ENCODE results near the gene MLLT10. TPM values are rescaled to one million over a fixed set of nuclear protein-coding genes. Genes with fewer than 3 reads are reported as not detected.

The MLLT10 gene
- total RNA-seq, 1 donor = 50.5 TPM

DNA sequence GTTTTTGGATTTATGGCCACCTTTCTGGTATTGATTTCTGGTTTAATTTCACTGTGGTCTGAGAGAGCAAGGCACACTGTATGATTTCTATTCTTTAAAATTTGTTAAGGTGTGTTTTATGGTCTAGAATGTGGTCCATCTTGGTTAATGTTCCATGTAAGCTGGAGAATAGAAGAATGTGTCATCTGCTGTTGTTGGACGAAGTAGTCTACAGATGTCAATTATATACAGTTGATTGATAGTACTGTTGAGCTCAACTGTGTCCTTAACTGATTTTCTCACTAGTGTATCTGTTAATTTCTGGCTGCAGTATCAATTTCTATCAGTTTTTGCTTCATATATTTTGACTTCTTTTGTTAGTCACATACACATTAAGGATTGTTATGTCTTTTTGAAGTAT lies 127.1 kb downstream of the MLLT10 start:
- H3K4me3 ChIP-seq (ENCODE audit: low read depth, low read length) = no peak overlapping the region
- DNase-seq (ENCODE audit: low read depth) = no peak
- TF ChIP-seq, protein P1, sequence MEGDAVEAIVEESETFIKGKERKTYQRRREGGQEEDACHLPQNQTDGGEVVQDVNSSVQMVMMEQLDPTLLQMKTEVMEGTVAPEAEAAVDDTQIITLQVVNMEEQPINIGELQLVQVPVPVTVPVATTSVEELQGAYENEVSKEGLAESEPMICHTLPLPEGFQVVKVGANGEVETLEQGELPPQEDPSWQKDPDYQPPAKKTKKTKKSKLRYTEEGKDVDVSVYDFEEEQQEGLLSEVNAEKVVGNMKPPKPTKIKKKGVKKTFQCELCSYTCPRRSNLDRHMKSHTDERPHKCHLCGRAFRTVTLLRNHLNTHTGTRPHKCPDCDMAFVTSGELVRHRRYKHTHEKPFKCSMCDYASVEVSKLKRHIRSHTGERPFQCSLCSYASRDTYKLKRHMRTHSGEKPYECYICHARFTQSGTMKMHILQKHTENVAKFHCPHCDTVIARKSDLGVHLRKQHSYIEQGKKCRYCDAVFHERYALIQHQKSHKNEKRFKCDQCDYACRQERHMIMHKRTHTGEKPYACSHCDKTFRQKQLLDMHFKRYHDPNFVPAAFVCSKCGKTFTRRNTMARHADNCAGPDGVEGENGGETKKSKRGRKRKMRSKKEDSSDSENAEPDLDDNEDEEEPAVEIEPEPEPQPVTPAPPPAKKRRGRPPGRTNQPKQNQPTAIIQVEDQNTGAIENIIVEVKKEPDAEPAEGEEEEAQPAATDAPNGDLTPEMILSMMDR (IDR thresholded peaks at IDR 0.05; ENCODE audit: insufficient read depth, low read depth, low read length) = no peak

DNA sequence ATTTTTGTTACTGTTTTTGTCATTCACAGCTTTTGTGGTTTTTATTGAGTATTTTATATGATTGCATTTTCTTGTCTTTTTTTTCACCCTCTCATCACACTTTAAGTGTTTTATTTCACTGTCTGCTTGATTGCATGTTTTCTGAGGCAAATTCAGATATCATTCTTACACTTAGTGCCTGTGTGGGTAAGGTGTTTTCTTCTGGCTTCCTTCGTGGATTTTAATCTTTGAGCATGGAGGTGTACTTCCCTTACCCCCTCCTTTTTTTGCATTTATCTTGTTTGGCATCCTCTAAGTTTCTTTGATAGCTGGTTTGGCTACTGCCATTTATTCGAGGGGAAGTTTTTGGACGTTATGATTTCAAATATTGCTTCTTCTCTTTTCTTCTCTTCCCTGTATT lies 127.9 kb downstream of the MLLT10 start:
- TF ChIP-seq, protein P1 (IDR thresholded peaks at IDR 0.05; ENCODE audit: insufficient read depth, low read depth, low read length) = no peak
- no peak for DNase-seq (ENCODE audit: low read depth)

DNA sequence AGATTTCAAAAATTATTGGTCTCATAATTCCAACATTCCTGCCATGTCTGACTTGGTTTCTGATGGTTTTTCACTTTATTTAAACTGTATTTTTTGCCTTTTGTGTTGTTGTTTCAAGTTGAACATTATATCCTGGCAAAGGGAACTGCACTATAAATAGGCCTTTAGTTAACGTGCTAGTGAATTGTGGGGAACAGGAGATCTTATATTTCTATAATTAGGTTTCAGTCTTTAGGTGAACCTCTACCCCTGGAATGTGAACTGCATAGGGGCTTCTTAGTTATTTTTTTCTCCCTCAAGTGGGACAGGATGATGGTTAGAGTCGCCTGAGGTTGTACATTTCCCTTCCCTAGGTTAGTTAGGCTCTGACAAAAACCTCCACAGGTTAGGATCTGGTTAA lies 128.6 kb downstream of the MLLT10 start:
- no peak overlapping the region for H3K4me3 ChIP-seq (ENCODE audit: low read depth, low read length)
- TF ChIP-seq, protein P1 (IDR thresholded peaks at IDR 0.05; ENCODE audit: insufficient read depth, low read depth, low read length) = no peak
- DNase-seq (ENCODE audit: low read depth) = no peak

More for the DNA sequence above, 127.9 kb downstream of the MLLT10 start:
- H3K4me3 ChIP-seq (ENCODE audit: low read depth, low read length) = no peak overlapping the region

DNA sequence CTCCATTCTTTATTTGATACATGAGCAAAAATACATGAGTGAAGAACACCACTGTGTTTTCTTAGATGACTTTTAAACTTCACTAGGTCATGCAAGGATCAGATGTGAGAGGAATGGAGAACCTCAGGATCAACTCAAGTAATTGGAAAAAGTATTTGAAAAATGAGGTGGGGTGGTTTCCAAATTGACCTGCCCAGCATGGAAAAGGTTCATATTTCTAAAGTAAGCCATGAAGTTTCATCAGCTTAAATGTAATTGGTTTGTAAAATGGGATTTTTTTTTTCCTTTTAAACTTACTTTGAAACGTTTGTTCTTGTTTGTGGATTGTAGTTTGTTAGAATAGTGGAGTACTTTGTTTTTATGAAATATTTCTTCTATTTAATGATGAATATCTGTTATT lies 134.8 kb downstream of the MLLT10 start:
- no peak for DNase-seq (ENCODE audit: low read depth)
- TF ChIP-seq, protein P1 (IDR thresholded peaks at IDR 0.05; ENCODE audit: insufficient read depth, low read depth, low read length) = no peak
- no peak overlapping the region for H3K4me3 ChIP-seq (ENCODE audit: low read depth, low read length)

DNA sequence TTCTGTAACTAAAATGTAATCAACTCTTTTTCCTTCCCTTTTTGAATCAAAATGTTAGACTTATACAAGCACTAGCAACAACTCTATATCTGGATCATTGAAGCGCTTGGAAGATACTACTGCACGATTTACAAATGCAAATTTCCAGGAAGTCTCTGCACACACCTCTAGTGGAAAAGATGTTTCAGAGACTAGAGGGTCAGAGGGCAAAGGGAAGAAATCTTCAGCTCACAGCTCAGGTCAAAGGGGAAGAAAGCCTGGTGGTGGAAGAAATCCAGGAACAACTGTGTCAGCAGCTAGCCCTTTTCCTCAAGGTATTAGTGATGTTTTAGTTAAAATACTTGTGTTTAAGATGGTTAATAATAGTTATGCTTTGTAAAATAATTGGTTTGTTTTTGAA lies 136.4 kb downstream of the MLLT10 start:
- H3K4me3 ChIP-seq (ENCODE audit: low read depth, low read length) = no peak overlapping the region
- TF ChIP-seq, protein P1 (IDR thresholded peaks at IDR 0.05; ENCODE audit: insufficient read depth, low read depth, low read length) = no peak
- DNase-seq (ENCODE audit: low read depth) = no peak

DNA sequence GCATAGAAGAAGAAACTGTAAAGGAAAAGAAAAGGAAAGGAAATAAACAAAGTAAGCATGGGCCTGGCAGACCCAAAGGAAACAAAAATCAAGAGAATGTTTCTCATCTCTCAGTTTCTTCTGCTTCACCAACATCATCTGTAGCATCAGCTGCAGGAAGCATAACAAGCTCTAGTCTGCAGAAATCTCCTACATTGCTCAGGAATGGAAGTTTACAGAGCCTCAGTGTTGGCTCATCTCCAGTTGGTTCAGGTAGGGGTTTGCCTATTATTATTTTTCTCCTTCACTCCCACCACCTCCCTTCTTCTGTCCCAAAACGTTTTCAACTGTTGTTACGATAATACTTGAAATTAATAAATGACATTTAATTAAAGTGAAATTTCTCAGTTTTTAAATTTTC lies 139.6 kb downstream of the MLLT10 start:
- TF ChIP-seq, protein P1 (IDR thresholded peaks at IDR 0.05; ENCODE audit: insufficient read depth, low read depth, low read length) = no peak
- no peak for DNase-seq (ENCODE audit: low read depth)
- no peak overlapping the region for H3K4me3 ChIP-seq (ENCODE audit: low read depth, low read length)

DNA sequence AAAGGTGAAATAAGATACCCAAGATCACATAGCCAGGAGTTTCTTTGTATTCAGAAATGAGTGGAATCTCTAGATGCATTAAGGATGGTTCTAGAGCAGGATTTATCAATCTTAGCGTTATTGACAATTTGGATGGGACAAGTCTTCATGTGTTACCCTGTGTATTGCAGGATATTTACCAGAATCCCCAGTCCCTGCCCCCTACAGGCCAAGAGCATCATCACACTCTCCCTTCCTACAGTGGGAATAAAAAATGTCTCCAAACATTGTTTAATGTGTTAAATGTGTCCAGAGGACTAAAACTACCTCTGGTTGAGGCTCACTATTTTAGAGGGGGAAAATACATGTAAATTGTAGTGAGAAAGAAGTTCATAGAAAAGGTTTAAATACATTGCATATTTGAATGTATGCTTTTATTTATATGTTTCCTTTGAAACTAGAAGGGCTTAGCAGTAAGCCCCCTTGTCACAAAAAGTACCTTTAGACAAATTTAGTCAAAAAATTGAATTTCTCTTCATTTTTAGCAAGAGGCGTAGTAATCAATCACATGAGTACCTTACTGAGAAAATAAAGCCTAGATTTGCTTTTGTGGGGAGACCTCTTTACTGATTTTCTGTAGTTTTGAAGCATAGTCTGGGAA lies 141.2 kb downstream of the MLLT10 start:
- peak; percentile 36 for DNase-seq (ENCODE audit: low read depth)
- TF ChIP-seq, protein P1 (IDR thresholded peaks at IDR 0.05; ENCODE audit: insufficient read depth, low read depth, low read length) = peak; percentile 86

More for the DNA sequence above, 141.2 kb downstream of the MLLT10 start:
- H3K4me3 ChIP-seq (ENCODE audit: low read depth, low read length) = no peak overlapping the region
